ENCODE measurements around the gene XKR3.

DNA sequence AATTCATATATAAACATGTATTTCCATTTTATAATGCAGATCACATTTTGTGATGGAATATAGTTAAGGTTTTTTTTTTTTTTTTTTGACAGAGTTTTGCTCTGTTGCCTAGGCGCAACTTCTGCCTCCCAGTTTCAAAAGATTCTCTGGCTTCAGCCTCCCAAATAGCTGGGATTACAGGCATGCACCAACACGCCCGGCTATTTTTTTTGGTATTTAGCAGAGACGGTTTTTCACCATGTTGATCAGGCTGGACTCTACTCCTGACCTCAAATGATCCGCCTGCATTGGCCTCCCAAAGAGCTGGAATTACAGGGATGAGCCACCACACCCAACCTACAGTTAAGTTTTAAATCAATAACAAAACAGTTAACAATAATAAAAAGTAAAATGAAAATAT, 18.8 kb downstream of the XKR3 start:
- TF ChIP-seq, protein P1, sequence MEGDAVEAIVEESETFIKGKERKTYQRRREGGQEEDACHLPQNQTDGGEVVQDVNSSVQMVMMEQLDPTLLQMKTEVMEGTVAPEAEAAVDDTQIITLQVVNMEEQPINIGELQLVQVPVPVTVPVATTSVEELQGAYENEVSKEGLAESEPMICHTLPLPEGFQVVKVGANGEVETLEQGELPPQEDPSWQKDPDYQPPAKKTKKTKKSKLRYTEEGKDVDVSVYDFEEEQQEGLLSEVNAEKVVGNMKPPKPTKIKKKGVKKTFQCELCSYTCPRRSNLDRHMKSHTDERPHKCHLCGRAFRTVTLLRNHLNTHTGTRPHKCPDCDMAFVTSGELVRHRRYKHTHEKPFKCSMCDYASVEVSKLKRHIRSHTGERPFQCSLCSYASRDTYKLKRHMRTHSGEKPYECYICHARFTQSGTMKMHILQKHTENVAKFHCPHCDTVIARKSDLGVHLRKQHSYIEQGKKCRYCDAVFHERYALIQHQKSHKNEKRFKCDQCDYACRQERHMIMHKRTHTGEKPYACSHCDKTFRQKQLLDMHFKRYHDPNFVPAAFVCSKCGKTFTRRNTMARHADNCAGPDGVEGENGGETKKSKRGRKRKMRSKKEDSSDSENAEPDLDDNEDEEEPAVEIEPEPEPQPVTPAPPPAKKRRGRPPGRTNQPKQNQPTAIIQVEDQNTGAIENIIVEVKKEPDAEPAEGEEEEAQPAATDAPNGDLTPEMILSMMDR (IDR thresholded peaks at IDR 0.05; ENCODE audit: low read depth, low read length), result no peak
- no peak for TF ChIP-seq EZH2phosphoT487 (IDR thresholded peaks at IDR 0.05; ENCODE audit: low read depth)
